PC-3 (cell line): ENCODE data around the gene PCSK1. TPM values are rescaled to one million over a fixed set of nuclear protein-coding genes. Genes with fewer than 3 reads are reported as not detected.

Experiments used
- ATAC-seq: fragments of 200-7000 bp; cut with Tn5 transposase; 2 replicates; pipeline ENCODE4 v1.9.1; 2020; ENCODE audit warnings: mild to moderate bottlenecking, moderate library complexity
- BruUV-seq: library from RNA; stranded (reverse); fragments of 400-500 nt; replicated peaks from 2 replicates; lab custom pipeline; 2021; lab: Mats Ljungman, UMichigan
- CTCF ChIA-PET: fragments of 300-600 bp; sonication (Branson Sonifier 250); formaldehyde crosslinking; loops from one replicate; lab custom pipeline; 2022; ENCODE audit warnings: antibody characterized with exemption; lab: Charles Lee
- POLR2A ChIA-PET: fragments of 300-600 bp; sonication (Branson Sonifier 250); formaldehyde crosslinking; loops from one replicate; lab custom pipeline; 2022; ENCODE audit warnings: antibody characterized with exemption; ENCODE audit not compliant: unreplicated experiment; lab: Charles Lee
- DNase-seq: peaks from one replicate; pipeline ENCODE4 v3.0.0-alpha.2; 2015
- H2AFZ ChIP-seq: fragments of 300-600 bp; sonication (generic); 2 replicates; pipeline ENCODE4 v1.6.0; 2016; ENCODE audit warnings: antibody characterized with exemption, low read length
- H3F3A ChIP-seq: fragments of 300-600 bp; sonication (generic); one replicate; pipeline ENCODE4 v1.6.0; 2017; ENCODE audit warnings: antibody characterized with exemption, low read length, control low read depth, mild to moderate bottlenecking; ENCODE audit not compliant: unreplicated experiment
- H3K27ac ChIP-seq: fragments of 300-600 bp; sonication (generic); 2 replicates; pipeline ENCODE4 v1.5.1; 2016; ENCODE audit warnings: mild to moderate bottlenecking, low read length
- H3K27me3 ChIP-seq: fragments of 300-600 bp; sonication (generic); 2 replicates; pipeline ENCODE4 v1.6.1; 2016; ENCODE audit warnings: low read length, mixed read lengths
- H3K36me3 ChIP-seq: fragments of 300-600 bp; sonication (generic); 2 replicates; pipeline ENCODE4 v1.6.1; 2016; ENCODE audit warnings: low read depth, mixed run types, low read length, mixed read lengths
- H3K4me1 ChIP-seq: fragments of 300-600 bp; sonication (generic); 2 replicates; pipeline ENCODE4 v1.5.1; 2016; ENCODE audit warnings: low read length; ENCODE audit not compliant: insufficient read depth
- H3K4me2 ChIP-seq: fragments of 300-600 bp; sonication (generic); 2 replicates; pipeline ENCODE4 v1.6.0; 2016; ENCODE audit warnings: low read length
- H3K4me3 ChIP-seq: fragments of 300-600 bp; sonication (generic); 2 replicates; pipeline ENCODE4 v1.5.1; 2016; ENCODE audit warnings: mild to moderate bottlenecking, low read length, mixed read lengths
- H3K79me2 ChIP-seq: fragments of 300-600 bp; sonication (generic); 2 replicates; pipeline ENCODE4 v1.6.1; 2017; ENCODE audit warnings: low read length, mixed read lengths
- H3K9ac ChIP-seq: fragments of 300-600 bp; sonication (generic); 2 replicates; pipeline ENCODE4 v1.6.0; 2016; ENCODE audit warnings: mild to moderate bottlenecking, low read length
- H3K9me2 ChIP-seq: fragments of 300-600 bp; sonication (generic); replicated peaks from 2 replicates; pipeline ENCODE4 v1.6.1; 2016; ENCODE audit warnings: mixed run types, low read length, mixed read lengths
- H3K9me3 ChIP-seq: fragments of 300-600 bp; sonication (generic); 2 replicates; pipeline ENCODE4 v1.6.1; 2016; ENCODE audit warnings: low read length, mixed read lengths
- H4K20me1 ChIP-seq: fragments of 300-600 bp; sonication (generic); 2 replicates; pipeline ENCODE4 v1.6.1; 2016; ENCODE audit warnings: low read length, mixed read lengths
- CTCF ChIP-seq: fragments of 300-600 bp; sonication (generic); conservative IDR thresholded peaks from 2 replicates; pipeline ENCODE4 v1.5.1; 2017; ENCODE audit warnings: antibody characterized with exemption, low read depth, mild to moderate bottlenecking, low read length
- EZH2 ChIP-seq: fragments of 300-600 bp; sonication (generic); IDR thresholded peaks from one replicate; pipeline ENCODE4 v1.6.1; 2017; ENCODE audit warnings: antibody characterized with exemption, mild to moderate bottlenecking, low read length; ENCODE audit not compliant: unreplicated experiment
- EZH2phosphoT487 ChIP-seq: fragments of 300-600 bp; sonication (generic); IDR thresholded peaks from 2 replicates; pipeline ENCODE4 v1.6.1; 2018; ENCODE audit warnings: mild to moderate bottlenecking, antibody characterized with exemption, low read length, borderline replicate concordance
- intact Hi-C: fragments of 100-400 bp; cut with micrococcal nuclease; formaldehyde crosslinking; loops from 2 replicates; pipeline ENCODE4 v1.9.0; 2023
- total RNA-seq: library from RNA; depleted of rRNA; stranded (reverse); fragments of >200 nt; gene quantifications from 2 replicates; pipeline ENCODE4 v1.2.3, GENCODE V29; 2014

Gene PCSK1
- total RNA-seq, 1 experiment from 2014 or later: not detected

- ATAC-seq (peak; percentile 57), DNase-seq (peak; percentile 63)
- TF ChIP-seq CTCF: 0 out of 2 replicates have a peak, but pooled peaks have one; percentile 14
- TF ChIP-seq EZH2phosphoT487: no peak
- intact Hi-C loops: no loop called here
- no TSS peak for BruUV-seq
- CTCF ChIA-PET: no interaction called here
- POLR2A ChIA-PET: interaction anchor here (0.5 to 0.6 kb wide), 2 partner anchors 22 to 612 kb away, joined by 4 to 8 read pairs; partner anchors contain the start of gene GLRX
- no peaks in the 10 kb centered on the region for H3K27me3 ChIP-seq
- no peak overlapping the region for H2AFZ ChIP-seq
- H3K9ac ChIP-seq: no peak overlapping the region
- H3K9me2 ChIP-seq: no peaks in the 10 kb centered on the region
- no peaks in the 10 kb centered on the region for H3K79me2 ChIP-seq
- H3K4me1 ChIP-seq: no peaks in the 10 kb centered on the region
- no peaks in the 10 kb centered on the region for H3K36me3 ChIP-seq
- H3K27ac ChIP-seq: no peak overlapping the region
- no peaks in the 10 kb centered on the region for H3K9me3 ChIP-seq
- H3K4me3 ChIP-seq: no peak overlapping the region
- no peaks in the 10 kb centered on the region for H3F3A ChIP-seq
- no peak overlapping the region for H3K4me2 ChIP-seq
- H4K20me1 ChIP-seq: no peaks in the 10 kb centered on the region
Observed at GRCh38 chr5:96434201-96434645, 1.2 kb upstream of the PCSK1 start.

- Histone ChIP-seq H3K9me2 (no peaks in the 10 kb centered on the region), H2AFZ (no peak overlapping the region), H3K27me3 (peaks cover 3% of the 10 kb centered on the region; the same call in 1 of the 2 replicates), H3F3A (no peaks in the 10 kb centered on the region), H3K79me2 (no peaks in the 10 kb centered on the region), H3K27ac (no peak overlapping the region), H3K4me1 (no peaks in the 10 kb centered on the region), H3K36me3 (no peaks in the 10 kb centered on the region), H3K4me2 (no peak overlapping the region), H3K9me3 (no peaks in the 10 kb centered on the region), H4K20me1 (no peaks in the 10 kb centered on the region), H3K4me3 (no peak overlapping the region), H3K9ac (no peak overlapping the region)
- CTCF ChIA-PET: no interaction called here
- POLR2A ChIA-PET: no interaction called here
- DNase-seq: no peak
- no peak for TF ChIP-seq EZH2
- BruUV-seq: no TSS peak
- no peak for ATAC-seq
- intact Hi-C loops: no loop called here
Observed at GRCh38 chr5:96432216-96433065, 607 bp downstream of the PCSK1 start.

GRCh38 chr5:96431376-96432187 lies 1.5 kb downstream of the PCSK1 start:
- Histone ChIP-seq H3F3A (no peaks in the 10 kb centered on the region), H3K4me2 (no peak overlapping the region), H4K20me1 (no peaks in the 10 kb centered on the region), H3K9me3 (no peaks in the 10 kb centered on the region), H3K4me3 (no peak overlapping the region), H3K36me3 (no peaks in the 10 kb centered on the region), H3K9ac (no peak overlapping the region), H3K4me1 (no peaks in the 10 kb centered on the region), H3K9me2 (no peaks in the 10 kb centered on the region), H3K79me2 (no peaks in the 10 kb centered on the region), H2AFZ (no peak overlapping the region), H3K27ac (no peak overlapping the region), H3K27me3 (peaks cover 3% of the 10 kb centered on the region; the same call in 1 of the 2 replicates)
- TF ChIP-seq EZH2 (no peak), CTCF (no peak), EZH2phosphoT487 (no peak)
- ATAC-seq: no peak
- intact Hi-C loops: no loop called here
- POLR2A ChIA-PET: no interaction called here
- BruUV-seq: no TSS peak
- CTCF ChIA-PET: no interaction called here
- DNase-seq: no peak
